IPS-20b (cell line): Measurements from ENCODE around the gene RPS6KA5.

Source experiments
- H3K27ac ChIP-seq: one replicate; pipeline ENCODE4 v1.5.1; 2013; ENCODE audit warnings: low read length
- H3K27me3 ChIP-seq: 2 replicates; pipeline ENCODE4 v1.6.1; 2013; ENCODE audit warnings: mild to moderate bottlenecking, low read length, inconsistent platforms; ENCODE audit not compliant: insufficient read depth
- H3K36me3 ChIP-seq: 2 replicates; pipeline ENCODE4 v1.6.1; 2013; ENCODE audit warnings: low read depth, mild to moderate bottlenecking, inconsistent platforms, low read length, moderate library complexity; ENCODE audit not compliant: insufficient read depth
- H3K4me1 ChIP-seq: 2 replicates; pipeline ENCODE4 v1.6.1; 2013; ENCODE audit warnings: mild to moderate bottlenecking, control low read depth, inconsistent platforms, low read length, moderate library complexity; ENCODE audit not compliant: insufficient read depth
- H3K4me3 ChIP-seq: 2 replicates; pipeline ENCODE4 v1.5.1; 2013; ENCODE audit warnings: mild to moderate bottlenecking, low read length, inconsistent platforms
- H3K9ac ChIP-seq: 2 replicates; pipeline ENCODE4 v1.6.1; 2013; ENCODE audit warnings: low read depth, mild to moderate bottlenecking, inconsistent platforms, low read length, moderate library complexity
- H3K9me3 ChIP-seq: 2 replicates; pipeline ENCODE4 v1.6.1; 2013; ENCODE audit warnings: mild to moderate bottlenecking, low read depth, low read length, inconsistent platforms; ENCODE audit not compliant: insufficient read depth

The RPS6KA5 gene

DNA sequence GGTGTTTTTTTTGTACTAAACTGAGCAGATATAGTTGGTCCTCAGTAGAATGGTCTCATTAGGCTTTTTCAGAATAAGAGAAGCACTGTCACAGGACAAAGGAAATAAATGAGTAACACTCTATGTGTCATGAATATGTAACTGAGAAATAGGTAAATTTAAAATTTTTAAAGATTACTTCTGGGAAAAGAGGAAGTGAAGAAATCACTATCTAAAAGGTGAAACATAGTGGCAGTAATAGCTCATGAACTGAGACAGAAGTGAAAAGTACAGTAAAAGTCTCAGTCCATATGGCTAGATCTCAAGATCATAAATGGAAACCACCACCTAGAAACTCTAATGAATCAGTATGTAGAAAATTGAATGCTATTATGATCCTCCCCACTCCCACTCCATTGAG lies 154.9 kb downstream of the RPS6KA5 start:
- no peaks in the 10 kb centered on the region for H3K4me1 ChIP-seq
- no peak overlapping the region for H3K9ac ChIP-seq
- H3K27ac ChIP-seq = no peak overlapping the region
- no peak overlapping the region for H3K4me3 ChIP-seq
- H3K27me3 ChIP-seq = no peaks in the 10 kb centered on the region
- no peaks in the 10 kb centered on the region for H3K9me3 ChIP-seq
- H3K36me3 ChIP-seq = no peaks in the 10 kb centered on the region

DNA sequence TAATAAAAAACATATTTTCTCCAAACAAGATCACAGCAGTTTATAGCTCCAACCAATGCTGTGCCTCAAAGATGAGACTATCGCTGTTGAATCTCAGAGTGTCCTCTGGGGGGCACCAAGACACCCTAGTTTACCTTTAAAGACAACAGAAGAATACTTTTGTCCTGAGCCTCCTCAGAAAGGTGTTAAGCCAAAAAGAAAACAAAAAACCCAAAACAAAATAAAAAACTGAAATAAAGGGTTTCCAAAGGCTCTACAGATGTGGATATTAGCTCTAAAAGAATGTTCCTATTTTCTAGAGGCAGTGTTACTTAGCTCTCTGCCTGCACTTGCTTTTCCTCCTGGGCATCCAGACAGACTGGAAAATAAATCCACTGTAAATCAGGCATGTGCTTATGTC lies 157.3 kb downstream of the RPS6KA5 start:
- Histone ChIP-seq H3K4me3 (no peak overlapping the region), H3K4me1 (no peaks in the 10 kb centered on the region), H3K27ac (no peak overlapping the region), H3K36me3 (no peaks in the 10 kb centered on the region), H3K27me3 (no peaks in the 10 kb centered on the region), H3K9ac (no peak overlapping the region), H3K9me3 (no peaks in the 10 kb centered on the region)

DNA sequence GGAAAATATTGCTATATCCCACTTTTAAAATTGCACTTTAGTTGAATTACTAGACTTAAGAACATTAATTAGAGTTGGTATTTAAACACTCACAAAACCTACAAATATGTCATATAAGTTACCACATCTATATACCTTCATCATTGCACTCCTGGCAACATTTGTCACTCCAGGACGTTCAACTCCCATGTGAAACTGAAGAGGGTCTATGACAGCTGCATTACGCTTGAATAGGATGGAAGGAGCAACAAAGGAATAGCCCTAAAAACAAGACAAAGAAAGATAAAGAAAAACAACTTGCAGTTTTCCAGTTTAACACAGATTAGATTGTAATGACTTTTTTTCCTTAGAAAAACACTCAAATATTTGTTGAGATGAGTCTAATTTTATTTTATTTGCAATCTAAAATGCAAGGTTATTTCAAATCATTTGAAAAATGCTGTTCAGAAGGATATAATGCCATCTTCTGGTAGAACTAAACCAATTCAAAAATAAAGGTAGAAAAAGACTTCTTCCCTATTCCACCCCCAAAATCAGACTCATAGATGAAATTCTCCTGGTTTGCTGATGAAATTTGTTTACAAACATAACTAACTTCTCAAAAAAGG lies 159.9 kb downstream of the RPS6KA5 start:
- H3K9ac ChIP-seq = no peak overlapping the region
- H3K9me3 ChIP-seq = no peaks in the 10 kb centered on the region
- H3K27me3 ChIP-seq = no peaks in the 10 kb centered on the region
- no peak overlapping the region for H3K27ac ChIP-seq
- no peaks in the 10 kb centered on the region for H3K4me1 ChIP-seq
- no peak overlapping the region for H3K4me3 ChIP-seq
- H3K36me3 ChIP-seq = no peaks in the 10 kb centered on the region

DNA sequence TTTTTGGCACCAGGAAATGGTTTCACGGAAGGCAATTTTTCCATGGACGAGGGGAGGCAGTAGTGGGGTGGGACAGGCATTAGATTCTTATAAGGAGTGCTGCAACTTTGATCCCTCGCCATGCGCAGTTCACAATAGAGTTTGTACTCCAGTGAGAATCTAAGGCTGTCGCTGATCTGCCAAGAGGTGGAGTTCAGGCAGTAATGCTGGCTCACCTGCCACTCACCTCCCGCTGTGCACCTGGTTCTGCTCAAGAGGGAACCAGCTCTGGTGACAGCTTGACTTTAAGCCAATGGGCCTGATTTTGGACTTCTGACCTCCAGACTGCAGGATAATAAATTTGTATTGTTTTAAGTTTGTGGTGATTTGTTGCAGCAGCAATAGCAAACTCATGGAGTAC lies 163.4 kb downstream of the RPS6KA5 start:
- no peak overlapping the region for H3K27ac ChIP-seq
- H3K9me3 ChIP-seq = no peaks in the 10 kb centered on the region
- H3K4me3 ChIP-seq = no peak overlapping the region
- no peak overlapping the region for H3K9ac ChIP-seq
- H3K36me3 ChIP-seq = no peaks in the 10 kb centered on the region
- H3K27me3 ChIP-seq = no peaks in the 10 kb centered on the region
- no peaks in the 10 kb centered on the region for H3K4me1 ChIP-seq

DNA sequence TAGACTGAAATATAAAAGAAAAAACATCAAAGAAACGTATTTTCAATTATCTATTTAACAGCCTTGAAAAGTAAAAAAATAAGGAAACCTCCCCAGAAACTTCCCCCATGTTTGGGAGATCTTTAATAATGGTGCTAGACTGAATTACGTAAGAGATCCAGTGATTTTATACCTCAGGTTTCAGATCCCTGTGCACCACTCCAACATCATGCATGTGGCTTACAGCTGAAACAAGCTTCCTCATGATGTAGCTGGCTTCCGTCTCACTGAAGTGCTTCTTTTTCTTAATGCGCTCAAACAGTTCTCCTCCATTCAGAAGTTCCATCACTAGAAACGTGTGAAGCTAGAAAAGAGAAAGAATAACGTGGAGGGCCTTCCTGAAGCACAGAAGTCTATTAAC lies 166.2 kb downstream of the RPS6KA5 start:
- H3K9me3 ChIP-seq = no peaks in the 10 kb centered on the region
- H3K4me3 ChIP-seq = no peak overlapping the region
- no peaks in the 10 kb centered on the region for H3K36me3 ChIP-seq
- H3K4me1 ChIP-seq = no peaks in the 10 kb centered on the region
- no peak overlapping the region for H3K9ac ChIP-seq
- H3K27ac ChIP-seq = no peak overlapping the region
- no peaks in the 10 kb centered on the region for H3K27me3 ChIP-seq

DNA sequence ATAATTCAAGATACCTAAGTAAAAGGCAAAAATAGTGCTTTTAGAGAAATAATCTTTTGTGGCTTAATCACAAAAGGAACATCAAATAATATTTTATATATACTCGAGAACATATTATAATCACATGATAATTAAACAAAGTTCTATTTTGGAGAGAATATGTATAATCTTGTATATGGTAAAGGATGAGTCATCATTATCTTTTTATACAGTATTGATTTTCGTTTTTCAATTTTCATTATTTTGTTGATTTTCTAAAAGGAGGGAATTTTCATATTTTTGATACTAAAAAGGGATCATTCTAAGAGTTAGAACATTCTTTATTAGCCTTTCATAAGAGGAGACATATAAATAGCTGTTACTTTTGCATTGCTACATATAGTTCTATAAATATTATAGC lies 166.9 kb downstream of the RPS6KA5 start:
- Histone ChIP-seq H3K9ac (no peak overlapping the region), H3K4me1 (no peaks in the 10 kb centered on the region), H3K9me3 (no peaks in the 10 kb centered on the region), H3K27me3 (no peaks in the 10 kb centered on the region), H3K36me3 (no peaks in the 10 kb centered on the region), H3K4me3 (no peak overlapping the region), H3K27ac (no peak overlapping the region)

DNA sequence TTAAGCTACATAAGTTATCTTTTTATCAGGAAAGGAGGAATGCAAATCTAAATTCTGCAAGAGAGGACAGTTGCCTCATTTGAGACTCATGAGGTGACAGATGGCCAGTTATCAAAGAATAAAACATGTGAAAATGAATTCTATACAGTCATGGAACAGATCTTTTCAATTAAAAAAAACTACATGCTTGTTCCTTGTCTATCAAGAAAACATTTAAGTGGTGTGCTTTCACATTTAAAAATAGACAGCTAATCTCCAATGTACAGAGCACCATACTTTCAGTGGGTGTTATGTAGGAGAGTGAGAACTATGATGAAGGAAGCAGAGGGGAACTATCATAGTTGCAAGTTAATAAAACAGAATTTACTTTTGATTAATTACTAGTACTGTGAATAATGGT lies 167.5 kb downstream of the RPS6KA5 start:
- no peaks in the 10 kb centered on the region for H3K27me3 ChIP-seq
- H3K9me3 ChIP-seq = no peaks in the 10 kb centered on the region
- H3K36me3 ChIP-seq = no peaks in the 10 kb centered on the region
- H3K4me1 ChIP-seq = no peaks in the 10 kb centered on the region
- H3K27ac ChIP-seq = no peak overlapping the region
- no peak overlapping the region for H3K9ac ChIP-seq
- no peak overlapping the region for H3K4me3 ChIP-seq

DNA sequence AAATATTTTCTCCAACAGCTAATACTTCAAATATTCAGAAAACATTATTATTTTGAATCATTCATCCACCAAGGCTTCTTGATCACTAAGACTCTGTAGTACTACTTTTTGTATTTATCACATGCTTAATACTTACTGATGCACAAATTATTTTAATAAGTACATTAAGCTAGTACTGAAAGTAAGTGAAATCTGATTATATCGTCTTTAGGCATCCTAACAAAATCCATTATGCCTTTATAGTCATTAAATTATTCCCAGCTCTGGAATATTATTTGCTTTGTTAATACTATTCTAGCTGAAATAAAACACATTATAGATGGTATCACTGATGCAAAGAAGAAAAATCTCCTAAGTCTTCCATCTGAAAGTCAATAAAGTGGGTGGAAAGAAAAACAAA lies 169.1 kb downstream of the RPS6KA5 start:
- Histone ChIP-seq H3K9me3 (no peaks in the 10 kb centered on the region), H3K4me3 (no peak overlapping the region), H3K27ac (no peak overlapping the region), H3K27me3 (no peaks in the 10 kb centered on the region), H3K9ac (no peak overlapping the region), H3K36me3 (no peaks in the 10 kb centered on the region), H3K4me1 (no peaks in the 10 kb centered on the region)

DNA sequence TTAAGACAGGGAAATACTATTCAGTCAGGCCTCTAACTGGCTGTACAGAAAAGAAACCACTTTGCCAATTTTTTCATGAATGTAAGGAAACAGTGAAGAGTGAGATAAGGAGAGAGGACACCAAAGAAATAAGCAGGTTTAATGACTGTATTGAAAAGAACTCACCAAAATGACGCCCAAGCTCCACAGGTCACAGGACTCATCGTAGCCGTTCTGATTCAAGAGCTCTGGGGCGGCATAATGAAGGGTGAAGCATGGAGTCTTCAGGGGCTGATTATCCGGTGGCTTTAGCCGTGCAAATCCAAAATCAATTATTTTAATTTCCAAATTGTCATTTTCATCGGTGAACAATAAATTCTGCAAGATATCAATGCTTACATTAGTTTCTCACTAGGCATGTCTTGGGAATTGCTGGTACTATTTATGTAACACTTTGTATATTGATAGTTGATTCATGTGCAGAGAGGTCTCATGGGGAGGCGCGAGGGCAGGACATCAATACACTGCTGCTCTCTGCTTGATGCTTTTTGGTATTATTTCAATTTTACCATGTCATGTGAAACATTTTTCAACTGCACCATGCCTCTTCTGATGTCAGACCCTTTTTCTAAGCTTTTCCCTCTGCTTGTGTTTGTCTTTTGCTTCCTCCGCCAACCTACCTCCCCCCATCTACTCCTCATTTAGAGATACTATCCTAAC lies 170.0 kb downstream of the RPS6KA5 start:
- H3K4me3 ChIP-seq = no peak overlapping the region
- no peaks in the 10 kb centered on the region for H3K27me3 ChIP-seq
- no peak overlapping the region for H3K9ac ChIP-seq
- H3K36me3 ChIP-seq = no peaks in the 10 kb centered on the region
- H3K9me3 ChIP-seq = no peaks in the 10 kb centered on the region
- H3K27ac ChIP-seq = no peak overlapping the region
- H3K4me1 ChIP-seq = no peaks in the 10 kb centered on the region

DNA sequence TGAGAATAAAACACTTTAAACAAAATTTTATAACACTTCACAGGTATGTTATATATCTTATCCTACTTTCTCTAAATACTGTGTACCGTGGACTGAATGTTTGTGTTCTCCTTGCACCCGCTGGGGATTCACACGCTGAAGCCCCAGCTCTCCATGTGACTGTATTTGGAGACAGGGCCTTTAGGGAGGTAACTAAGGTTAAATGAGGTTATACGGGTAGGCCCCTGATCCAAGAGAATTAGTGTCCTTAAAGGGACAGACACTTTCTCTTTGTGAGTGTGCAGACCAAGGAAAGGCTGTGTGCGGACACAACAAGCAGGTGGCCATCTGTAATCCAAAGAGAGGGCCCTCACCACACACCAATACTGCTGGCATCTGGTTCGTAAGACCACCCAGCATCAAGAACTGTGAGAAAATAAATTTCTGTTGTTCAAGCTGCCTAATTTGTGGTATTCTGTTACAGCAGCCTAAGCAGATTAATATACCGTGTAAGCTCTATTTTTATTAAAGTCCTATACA lies 174.1 kb downstream of the RPS6KA5 start:
- no peak overlapping the region for H3K4me3 ChIP-seq
- no peaks in the 10 kb centered on the region for H3K27me3 ChIP-seq
- H3K36me3 ChIP-seq = no peaks in the 10 kb centered on the region
- H3K4me1 ChIP-seq = no peaks in the 10 kb centered on the region; the same call in 1 of the 2 replicates
- H3K9me3 ChIP-seq = no peaks in the 10 kb centered on the region
- H3K9ac ChIP-seq = no peak overlapping the region
- H3K27ac ChIP-seq = no peak overlapping the region

DNA sequence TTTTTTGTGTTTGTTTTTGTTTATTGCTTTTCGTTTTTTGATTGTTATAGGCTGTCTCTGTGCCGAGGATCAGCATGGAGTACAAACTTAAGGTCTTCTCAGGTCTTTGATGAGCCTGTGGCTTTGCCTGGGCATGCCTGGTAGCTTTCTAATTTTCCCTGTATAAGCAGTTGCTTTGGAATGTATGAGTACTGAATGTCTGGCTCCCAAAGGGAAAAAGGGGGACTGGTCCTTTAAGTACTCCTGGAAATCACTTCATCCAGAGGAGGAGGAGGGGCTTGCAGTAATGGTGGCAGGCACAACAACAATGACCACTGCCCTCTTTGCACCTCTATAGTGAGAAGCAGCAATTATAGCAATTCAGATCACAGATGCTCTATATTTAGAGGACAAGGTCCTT lies 176.7 kb downstream of the RPS6KA5 start:
- no peak overlapping the region for H3K9ac ChIP-seq
- H3K4me3 ChIP-seq = no peak overlapping the region
- H3K27me3 ChIP-seq = no peaks in the 10 kb centered on the region
- no peaks in the 10 kb centered on the region for H3K36me3 ChIP-seq
- no peaks in the 10 kb centered on the region for H3K9me3 ChIP-seq
- H3K4me1 ChIP-seq = no peaks in the 10 kb centered on the region; the same call in 1 of the 2 replicates
- no peak overlapping the region for H3K27ac ChIP-seq

DNA sequence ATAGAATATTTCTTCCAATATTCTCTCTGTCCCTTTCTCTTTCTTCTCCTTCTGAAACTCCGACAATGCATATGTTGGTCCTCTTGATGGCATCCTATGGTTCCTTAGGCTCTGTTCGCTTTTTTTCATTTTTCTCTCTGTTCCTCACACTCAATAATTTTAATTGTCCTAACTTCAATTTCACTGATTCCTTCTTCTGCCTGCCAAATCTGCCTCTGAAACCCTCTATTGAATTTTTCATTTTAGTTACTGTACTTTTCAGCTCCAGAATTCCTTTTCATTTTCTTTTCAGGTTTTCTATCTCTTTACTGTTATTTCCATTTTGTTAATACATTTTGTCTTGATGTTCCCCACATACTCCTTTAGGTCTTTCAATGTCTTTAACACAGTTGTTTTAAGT lies 177.2 kb downstream of the RPS6KA5 start:
- H3K4me3 ChIP-seq = no peak overlapping the region
- no peaks in the 10 kb centered on the region; the same call in 1 of the 2 replicates for H3K4me1 ChIP-seq
- no peak overlapping the region for H3K27ac ChIP-seq
- H3K36me3 ChIP-seq = no peaks in the 10 kb centered on the region
- no peak overlapping the region for H3K9ac ChIP-seq
- H3K9me3 ChIP-seq = no peaks in the 10 kb centered on the region
- no peaks in the 10 kb centered on the region for H3K27me3 ChIP-seq
